HepG2 (cell line): ENCODE data around the gene VSTM1. TPM values are rescaled to one million over a fixed set of nuclear protein-coding genes. Genes with fewer than 3 reads are reported as not detected.
"Not testable (repeated sequence)": the region's sequence is repeated elsewhere in the genome, so short reads cannot be mapped to it uniquely, and the experiment has no call there.

Experiments used
- ATAC-seq: fragments of 200-7000 bp; cut with Tn5 transposase; 3 replicates; pipeline ENCODE4 v1.9.1; 2020; ENCODE audit warnings: mild to moderate bottlenecking, moderate library complexity
- BruUV-seq: library from RNA; stranded (reverse); fragments of 400-500 nt; replicated peaks from 2 replicates; lab custom pipeline; 2021; lab: Mats Ljungman, UMichigan
- CTCF ChIA-PET: fragments of 300-600 bp; formaldehyde crosslinking; extraction: SDS; loops from one replicate; lab custom pipeline; 2021; ENCODE audit warnings: low total read pairs, inconsistent platforms, low intra/inter-chr PET ratio; lab: Yijun Ruan, JAX
- POLR2A ChIA-PET: fragments of 350-600 bp; sonication (Branson Sonifier 250); formaldehyde crosslinking; loops from one replicate; lab custom pipeline; 2020; ENCODE audit warnings: antibody characterized with exemption, inconsistent platforms; lab: Yijun Ruan, JAX
- DNase-seq: peaks from one replicate; pipeline ENCODE4 v3.0.0-alpha.2; 2015; ENCODE audit warnings: low spot score
- FAIRE-seq: peaks from 3 replicates; lab custom pipeline; 2011; peaks lifted over from hg19 to GRCh38; lab: Jason Lieb, UNC
- H2AFZ ChIP-seq: one replicate; pipeline ENCODE4 v1.6.1; 2011; ENCODE audit warnings: low read length, inconsistent platforms
- H3K27ac ChIP-seq: fragments of 300-600 bp; 3 replicates; pipeline ENCODE4 v1.8.0; 2011; ENCODE audit warnings: mixed run types, mild to moderate bottlenecking, mixed read lengths, low read length, inconsistent platforms; ENCODE audit not compliant: insufficient read depth; ENCODE audit errors: extremely low read length
- H3K27me3 ChIP-seq, 2 experiments: fragments of 200-600 bp in 1 of 2; 2 replicates in 1 of 2; 3 replicates in 1 of 2; pipeline versions ENCODE4 v1.6.0 to v1.8.0; 2011; ENCODE audit warnings: low read length in 2 of 2, mild to moderate bottlenecking in 2 of 2, moderate library complexity in 2 of 2, inconsistent platforms in 1 of 2; ENCODE audit not compliant: insufficient read depth in 2 of 2, control insufficient read depth in 1 of 2
- H3K36me3 ChIP-seq, 2 experiments: fragments of 200-600 bp in 1 of 2; replicated peaks in 1 of 2; 2 replicates in 1 of 2; 3 replicates in 1 of 2; pipeline versions ENCODE4 v1.5.1 to v1.8.0; 2011; ENCODE audit warnings: low read length in 2 of 2, inconsistent platforms in 1 of 2; ENCODE audit not compliant: insufficient read depth in 2 of 2, control insufficient read depth in 1 of 2
- H3K4me1 ChIP-seq: 2 replicates; pipeline ENCODE4 v1.5.1; 2012; ENCODE audit warnings: low read length, inconsistent platforms; ENCODE audit not compliant: insufficient read depth
- H3K4me2 ChIP-seq: 2 replicates; pipeline ENCODE4 v1.6.0; 2011; ENCODE audit warnings: low read depth, low read length, inconsistent platforms
- H3K4me3 ChIP-seq, 3 experiments: fragments of 200-600 bp in 1 of 3; sonication (generic), shearing (Covaris generic) in 1 of 3; replicated peaks in 1 of 3; 2 replicates each; pipeline ENCODE4 v1.5.1; 2011 to 2016; ENCODE audit warnings: low read length in 3 of 3, inconsistent platforms in 2 of 3, low read depth in 2 of 3, mild to moderate bottlenecking in 2 of 3, control low read depth in 1 of 3, mixed read lengths in 1 of 3; ENCODE audit not compliant: insufficient read depth in 1 of 3
- H3K79me2 ChIP-seq: one replicate; pipeline ENCODE4 v1.6.1; 2011; ENCODE audit warnings: low read length, inconsistent platforms; ENCODE audit not compliant: insufficient read depth
- H3K9ac ChIP-seq: 2 replicates; pipeline ENCODE4 v1.6.0; 2011; ENCODE audit warnings: mild to moderate bottlenecking, low read depth, low read length, inconsistent platforms; ENCODE audit not compliant: insufficient read depth
- H3K9me3 ChIP-seq: 2 replicates; pipeline ENCODE4 v1.5.1; 2012; ENCODE audit warnings: mild to moderate bottlenecking, low read length
- H4K20me1 ChIP-seq: 2 replicates; pipeline ENCODE4 v1.6.0; 2011; ENCODE audit warnings: inconsistent platforms, mild to moderate bottlenecking, low read length, moderate library complexity; ENCODE audit not compliant: insufficient read depth
- CHCHD3 ChIP-seq: sonication (generic); formaldehyde crosslinking; IDR thresholded peaks from 2 replicates; pipeline ENCODE4 v1.8.0; 2022; ENCODE audit warnings: mild to moderate bottlenecking, missing genetic modification reagents, moderate library complexity
- CTCF ChIP-seq: sonication (generic); formaldehyde crosslinking; IDR thresholded peaks from 2 replicates; pipeline ENCODE4 v1.5.0; 2020; ENCODE audit warnings: mild to moderate bottlenecking, missing genetic modification reagents, moderate library complexity
- ETV5 ChIP-seq: IDR thresholded peaks from 2 replicates; pipeline ENCODE4 v1.6.1; 2018; ENCODE audit warnings: missing biosample characterization, missing genetic modification reagents, inconsistent platforms, borderline replicate concordance
- HOXA3 ChIP-seq: sonication (generic); formaldehyde crosslinking; IDR thresholded peaks from 2 replicates; pipeline ENCODE4 v1.5.0; 2020; ENCODE audit warnings: missing genetic modification reagents
- JUND ChIP-seq: sonication (generic); formaldehyde crosslinking; IDR thresholded peaks from 2 replicates; pipeline ENCODE4 v1.8.0; 2022; ENCODE audit warnings: mild to moderate bottlenecking, missing genetic modification reagents
- KDM5B ChIP-seq: sonication (generic); formaldehyde crosslinking; IDR thresholded peaks from 2 replicates; pipeline ENCODE4 v1.4.0; 2020; ENCODE audit warnings: missing genetic modification reagents, mild to moderate bottlenecking, borderline replicate concordance
- KLF12 ChIP-seq: sonication (generic); formaldehyde crosslinking; IDR thresholded peaks from 2 replicates; pipeline ENCODE4 v1.4.0; 2020; ENCODE audit warnings: missing genetic modification reagents, borderline replicate concordance
- PRDM15 ChIP-seq: sonication (generic); formaldehyde crosslinking; IDR thresholded peaks from 2 replicates; pipeline ENCODE4 v1.4.0; 2020; ENCODE audit warnings: missing genetic modification reagents
- RNF2 ChIP-seq: fragments of 450-650 bp; conservative IDR thresholded peaks from 2 replicates; pipeline ENCODE4 v1.6.1; 2016; ENCODE audit warnings: low read depth
- SALL1 ChIP-seq: sonication (generic); formaldehyde crosslinking; IDR thresholded peaks from 2 replicates; pipeline ENCODE4 v1.8.0; 2022; ENCODE audit warnings: mild to moderate bottlenecking, missing genetic modification reagents
- TFE3 ChIP-seq: IDR thresholded peaks from 2 replicates; pipeline ENCODE4 v1.6.1; 2016
- ZFYVE20 ChIP-seq: sonication (generic); formaldehyde crosslinking; IDR thresholded peaks from 2 replicates; pipeline ENCODE4 v1.8.0; 2023; ENCODE audit warnings: low read depth, mild to moderate bottlenecking, moderate library complexity, missing genetic modification reagents, borderline replicate concordance
- ZNF12 ChIP-seq: sonication (generic); formaldehyde crosslinking; IDR thresholded peaks from 2 replicates; pipeline ENCODE4 v1.5.0; 2020; ENCODE audit warnings: missing genetic modification reagents
- ZNF564 ChIP-seq: sonication (generic); formaldehyde crosslinking; IDR thresholded peaks from 2 replicates; pipeline ENCODE4 v1.8.1; 2023; ENCODE audit warnings: mild to moderate bottlenecking, missing genetic modification reagents
- ZSCAN21 ChIP-seq: sonication (generic); formaldehyde crosslinking; IDR thresholded peaks from 2 replicates; pipeline ENCODE4 v1.8.0; 2022; ENCODE audit warnings: mild to moderate bottlenecking, missing genetic modification reagents, moderate library complexity, borderline replicate concordance
- WGBS: methylation state at CpG from one replicate; pipeline ENCODE4 v1.1.6; 2017; ENCODE audit warnings: low lambda C conversion rate; 5-methylcytosine and 5-hydroxymethylcytosine counted together
- in situ Hi-C: cut with HindIII; loops from 2 replicates; pipeline ENCODE4 v1.10.0; 2017; ENCODE audit warnings: low pct_unique_long_range_greater_than_20kb; ENCODE audit not compliant: extremely low pct_ligation_motif_present
- intact Hi-C: fragments of 100-400 bp; cut with micrococcal nuclease; formaldehyde crosslinking; loops from one replicate; pipeline ENCODE4 v1.10.0; 2022; ENCODE audit not compliant: unreplicated experiment
- polyA plus RNA-seq, 8 experiments: library from polyadenylated mRNA; depleted of rRNA in 3 of 8; stranded (reverse) in 7 of 8; unstranded in 1 of 8; fragments of >200 nt; fragmentation: Illumina TruSeq in 4 of 8; extraction: Trizol in 4 of 8; gene quantifications; 2 replicates each; pipeline versions ENCODE4 v1.2.1 to v1.2.3, GENCODE V29; 2011 to 2016; ENCODE audit warnings: low read depth in 4 of 8, missing spikeins in 1 of 8, mixed read lengths in 1 of 8; ENCODE audit not compliant: insufficient read depth in 1 of 8
- total RNA-seq, 5 experiments: library from RNA; depleted of rRNA; stranded (reverse); fragments of >200 nt; fragmentation: Illumina TruSeq; extraction: Trizol; gene quantifications; 2 replicates each; pipeline ENCODE4 v1.2.3, GENCODE V29; 2016; ENCODE audit warnings: low read depth in 1 of 5

Gene VSTM1
- total and polyA plus RNA-seq, 2 of the 13 experiments (the other 11 are each of a cell fraction or from before 2014, with no cell fraction given), result not detected

GRCh38 chr19:54095859-54096616 is 32.3 kb upstream of the VSTM1 start:
- CTCF ChIA-PET, H3K27ac ChIP-seq, DNase-seq, H4K20me1 ChIP-seq, intact Hi-C loops, H3K9me3 ChIP-seq, FAIRE-seq, H3K9ac ChIP-seq, in situ Hi-C loops, H3K79me2 ChIP-seq, H3K36me3 ChIP-seq, BruUV-seq: not testable (repeated sequence)
- peak overlapping the region in 2 of 3 experiments; percentile 31 to 66; a peak in 5 of 6 replicates for H3K4me3 ChIP-seq
- POLR2A ChIA-PET, result interaction anchor here (1.4 to 2.5 kb wide), 2 partner anchors 19 to 41 kb away, joined by 5 to 9 read pairs; partner anchors contain the start of genes CNOT3, PRPF31 and TFPT
- peak overlapping the region; percentile 90 for H3K4me2 ChIP-seq
- H2AFZ ChIP-seq, result peak overlapping the region; percentile 69
- ATAC-seq, result peak; percentile 89
- H3K4me1 ChIP-seq, result peaks cover 18% of the 10 kb centered on the region
- WGBS, result 3% methylated on average over 10 of the region's 46 CpGs
- H3K27me3 ChIP-seq, result peaks cover 0 to 16% of the 10 kb centered on the region in 2 experiments; a peak in 1 of 5 replicates
- peak; percentile 69; the same call in 1 of the 2 replicates for TF ChIP-seq ZNF564
- TF ChIP-seq ZSCAN21 (CRISPR knock-in tag), result peak; percentile 93
- 0 out of 2 replicates have a peak, but pooled peaks have one; percentile 26 for TF ChIP-seq PRDM15 (CRISPR knock-in tag)
- TF ChIP-seq JUND (CRISPR knock-in tag), result peak; percentile 30; the same call in 1 of the 2 replicates
- peak; percentile 66 for TF ChIP-seq KDM5B (CRISPR knock-in tag)
- 0 out of 2 replicates have a peak, but pooled peaks have one; percentile 20 for TF ChIP-seq ZNF12 (CRISPR knock-in tag)
- 0 out of 2 replicates have a peak, but pooled peaks have one; percentile 54 for TF ChIP-seq CHCHD3 (CRISPR knock-in tag)
- peak; percentile 41; the same call in 1 of the 2 replicates for TF ChIP-seq CTCF (CRISPR knock-in tag)
- TF ChIP-seq ETV5, result 0 out of 2 replicates have a peak, but pooled peaks have one; percentile 16
- TF ChIP-seq TFE3 (CRISPR knock-in tag), result peak; percentile 56; the same call in 1 of the 2 replicates
- peak; percentile 63 for TF ChIP-seq HOXA3 (CRISPR knock-in tag)
- TF ChIP-seq KLF12 (CRISPR knock-in tag), result 0 out of 2 replicates have a peak, but pooled peaks have one; percentile 29
- TF ChIP-seq SALL1, result peak; percentile 71
- peak; percentile 86 for TF ChIP-seq RNF2
- peak; percentile 85; the same call in 1 of the 2 replicates for TF ChIP-seq ZFYVE20 (CRISPR knock-in tag)
